Left cardiac atrium (tissue), 4 donors: ENCODE measurements around the gene FGF21. TPM values are rescaled to one million over a fixed set of nuclear protein-coding genes. Genes with fewer than 3 reads are reported as not detected.
"Not testable (repeated sequence)": the region's sequence is repeated elsewhere in the genome, so short reads cannot be mapped to it uniquely, and the experiment has no call there.

Experiments used
- ATAC-seq, 2 donors: fragments of 200-7000 bp; cut with Tn5 transposase; one replicate each; pipeline ENCODE4 v1.9.1; 2020; ENCODE audit warnings: mild to moderate bottlenecking in 2 of 2, moderate library complexity in 2 of 2
- DNase-seq: peaks from one replicate; pipeline ENCODE4 v3.0.0-alpha.2; 2020
- intact Hi-C, 2 donors: fragments of 100-400 bp; cut with DNase I; formaldehyde crosslinking; loops; one replicate each; pipeline versions ENCODE4 v1.14.1 to v1.15.1; 2022 to 2023
- total RNA-seq, 2 donors: library from RNA; stranded (reverse); fragmentation: NEBNext Ultra II Directional; extraction: Animal tissue kit (Norgen Biotek cat#: 25700); gene quantifications; one replicate each; pipeline ENCODE4 v1.2.1, GENCODE V29; 2021
- donor health status: DM: no; HTN: yes; CAD: no.
- donor health status: DM: no; HTN: yes; CAD: no; lungs with severe emphysema.
- donor health status: DM: yes; HTN: yes; CAD: no.
- donor health status: Dilated cardiomyopathy.

Gene FGF21
- total RNA-seq, 2 donors from 2014 or later: not detected

- intact Hi-C loops: no loop called here
- no peak for DNase-seq
- ATAC-seq: no peak
Observed at GRCh38 chr19:48770734-48771472, 15.6 kb downstream of the FGF21 start.

- ATAC-seq (peak in 1 of 2 donors; percentile 48), DNase-seq (peak; percentile 58)
- intact Hi-C loops: no loop called here
Observed at GRCh38 chr19:48772503-48772953, 17.2 kb downstream of the FGF21 start.

DNA sequence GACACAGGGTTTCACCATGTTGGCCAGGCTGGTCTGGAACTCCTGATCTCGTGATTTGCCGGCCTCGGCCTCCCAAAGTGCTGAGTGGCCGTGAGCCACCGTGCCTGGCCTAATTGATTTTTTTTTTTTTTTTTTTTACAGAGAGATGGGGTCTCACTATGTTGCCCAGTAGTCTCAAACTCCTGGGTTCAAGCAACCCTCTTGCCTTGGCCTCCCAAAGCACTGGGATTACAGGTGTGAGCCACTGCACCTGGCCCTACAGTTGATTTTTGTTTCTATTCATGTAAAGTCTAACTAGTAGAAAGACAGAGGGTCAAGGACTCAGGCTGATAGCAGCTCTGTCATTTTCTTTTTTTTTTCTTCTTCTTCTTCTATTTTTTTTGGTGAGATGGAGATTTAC lies 21.8 kb downstream of the FGF21 start:
- intact Hi-C loops: no loop called here
- DNase-seq: no peak
- no peak for ATAC-seq

DNA sequence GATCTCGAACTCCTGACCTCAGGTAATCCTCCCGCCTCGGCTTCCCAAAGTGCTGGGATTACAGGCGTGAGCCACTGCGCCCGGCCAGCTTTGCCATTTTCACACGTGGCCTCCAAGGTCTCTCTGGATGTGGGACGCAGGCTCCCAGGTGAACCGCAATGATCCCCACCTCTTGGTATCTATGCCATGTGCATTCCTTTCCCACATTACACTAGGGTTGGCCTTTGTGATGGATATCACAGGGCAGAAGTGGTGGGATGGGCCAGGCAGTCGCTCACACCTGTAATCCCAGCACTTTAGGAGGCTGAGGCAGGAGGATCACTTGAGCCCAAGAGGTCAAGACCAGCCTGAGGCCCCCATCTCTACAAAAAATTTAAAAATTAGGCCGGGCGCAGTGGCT lies 22.4 kb downstream of the FGF21 start:
- intact Hi-C loops: no loop called here
- no peak for DNase-seq
- ATAC-seq: no peak

GRCh38 chr19:48779636-48780035 lies 24.3 kb downstream of the FGF21 start:
- intact Hi-C loops: no loop called here

DNA sequence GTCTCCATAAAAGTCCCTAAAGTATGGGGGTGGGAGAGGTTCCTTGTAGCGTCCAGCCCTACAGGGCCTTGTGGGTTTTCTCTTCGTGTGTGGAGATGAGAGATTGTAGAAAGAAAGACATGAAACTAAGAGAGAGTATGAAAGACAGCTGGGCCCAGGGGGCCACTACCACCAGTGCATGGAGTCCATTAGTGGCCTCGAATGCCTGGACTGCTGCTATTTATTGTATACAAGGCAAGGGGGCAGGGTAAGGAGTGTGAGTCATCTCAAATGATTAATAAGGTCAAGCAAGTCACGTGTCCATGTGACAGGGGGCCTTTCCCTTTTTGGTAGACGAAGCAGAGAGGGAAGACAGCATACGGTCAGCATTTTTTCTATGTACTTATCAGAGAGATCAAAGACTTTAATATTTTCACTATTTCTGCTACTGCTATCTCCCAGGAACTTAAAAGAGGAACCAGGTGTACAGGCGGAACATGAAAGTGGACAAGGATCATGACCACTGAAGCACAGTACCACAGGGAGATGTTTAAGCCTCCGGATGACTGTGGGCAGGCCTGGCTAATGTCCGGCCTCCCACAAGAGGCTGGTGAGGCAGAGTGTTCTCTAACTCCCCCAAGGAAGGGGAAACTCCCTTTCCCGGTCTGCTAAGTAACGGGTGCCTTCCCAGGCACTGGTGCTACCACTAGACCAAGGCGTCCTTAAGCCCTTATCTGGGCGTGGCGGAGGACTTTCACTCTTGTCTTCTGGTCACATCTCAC lies 25.5 kb downstream of the FGF21 start:
- DNase-seq (no peak), ATAC-seq (peak in 1 of 2 donors; percentile 23)
- intact Hi-C loops: no loop called here

More at GRCh38 chr19:48779636-48780035, 24.3 kb downstream of the FGF21 start:
- DNase-seq (no peak), ATAC-seq (no peak)

- intact Hi-C loops: no loop called here
Observed at GRCh38 chr19:48784527-48784926, 29.2 kb downstream of the FGF21 start.

GRCh38 chr19:48786422-48786821 lies 31.1 kb downstream of the FGF21 start:
- DNase-seq, ATAC-seq: not testable (repeated sequence)
- intact Hi-C loops: loop anchor here in 1 of 2 donors (5.0 kb wide), 1 partner anchor 186 kb away; no protein-coding TSS in a partner anchor

More at GRCh38 chr19:48784527-48784926, 29.2 kb downstream of the FGF21 start:
- no peak for ATAC-seq
- DNase-seq: no peak

GRCh38 chr19:48787331-48787730 lies 32.0 kb downstream of the FGF21 start:
- intact Hi-C loops: loop anchor here in 1 of 2 donors (5.0 kb wide), 1 partner anchor 185 kb away; no protein-coding TSS in a partner anchor
- DNase-seq, ATAC-seq: not testable (repeated sequence)

DNA sequence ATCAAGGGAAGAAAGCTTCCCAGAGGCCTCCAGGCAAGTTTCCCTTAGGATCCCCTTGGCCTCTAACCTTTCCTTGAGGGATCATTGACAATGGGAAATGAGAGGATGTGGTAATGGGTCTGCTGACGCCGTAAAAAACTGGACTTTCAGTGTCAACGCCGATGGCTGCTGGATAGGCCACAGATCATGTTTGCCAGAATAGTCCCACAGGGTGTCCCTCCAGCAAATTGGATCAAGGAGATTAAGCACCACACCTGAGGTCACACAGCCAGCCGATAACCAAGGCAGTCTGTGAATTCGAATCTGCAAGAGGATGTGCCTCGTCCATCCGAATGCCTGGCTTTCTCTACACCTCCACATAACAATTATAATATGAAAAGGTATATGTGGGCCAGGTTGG lies 37.9 kb downstream of the FGF21 start:
- intact Hi-C loops: no loop called here

GRCh38 chr19:48794291-48794690 lies 39.0 kb downstream of the FGF21 start:
- no peak for ATAC-seq
- no peak for DNase-seq
- intact Hi-C loops: loop anchor here in 1 of 2 donors (2.0 kb wide), 1 partner anchor 43 kb away; the partner anchor contains the start of gene HSD17B14

More for the DNA sequence above, 37.9 kb downstream of the FGF21 start:
- DNase-seq (no peak), ATAC-seq (no peak)

- peak; percentile 98 to 99 for ATAC-seq
- DNase-seq: peak; percentile 94
- intact Hi-C loops: loop anchor here (1.0 to 2.0 kb wide), 2 partner anchors 40 to 42 kb away; partner anchors contain the start of gene HSD17B14 (in 1 of the 2)
Observed at GRCh38 chr19:48795055-48795684, 39.8 kb downstream of the FGF21 start.

- intact Hi-C loops: loop anchor here (1.0 to 2.0 kb wide), 2 partner anchors 40 to 41 kb away; partner anchors contain the start of gene HSD17B14 (in 1 of the 2)
- DNase-seq: peak; percentile 56
- ATAC-seq: peak; percentile 38 to 77
Observed at GRCh38 chr19:48795685-48796070, 40.4 kb downstream of the FGF21 start.

DNA sequence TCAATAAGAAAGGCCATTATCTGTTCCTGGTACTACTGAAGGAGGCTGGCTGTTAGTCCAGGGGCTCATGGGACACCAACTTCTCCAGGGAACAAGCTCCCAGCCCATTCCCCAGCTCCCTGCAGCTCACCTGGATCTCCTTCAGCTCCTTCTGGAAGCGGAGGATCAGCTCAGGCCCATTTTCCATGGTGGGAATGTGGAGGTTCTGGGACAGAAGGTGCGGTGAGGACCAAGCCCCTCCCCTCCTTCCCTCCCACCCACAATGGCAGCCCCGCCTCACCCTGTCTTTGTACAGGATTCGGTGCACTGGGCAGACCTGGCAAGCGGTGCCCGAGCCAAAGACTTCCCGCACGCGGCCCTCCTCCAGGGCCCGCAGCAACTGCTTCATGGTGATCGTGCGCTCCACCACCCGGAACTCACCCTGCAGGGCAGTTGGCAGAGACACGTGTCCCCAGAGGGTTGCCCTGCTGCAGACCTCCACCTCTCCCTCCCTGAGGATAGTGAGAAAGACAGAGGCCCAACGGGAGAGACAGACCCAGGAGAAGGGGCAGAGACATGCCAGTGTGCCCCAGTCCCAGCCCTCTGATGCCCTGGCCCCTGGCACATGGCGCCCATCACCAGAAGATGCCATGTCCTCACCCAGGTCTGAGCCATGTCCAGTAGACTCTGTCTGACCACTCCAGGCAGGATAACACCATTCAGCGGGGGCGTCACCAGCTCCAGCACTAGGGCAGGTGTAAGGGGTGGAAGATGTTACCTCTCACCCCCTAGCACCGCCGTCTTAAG lies 41.2 kb downstream of the FGF21 start:
- no peak for DNase-seq
- intact Hi-C loops: no loop called here

GRCh38 chr19:48797103-48797502 lies 41.8 kb downstream of the FGF21 start:
- no peak for ATAC-seq
- DNase-seq: no peak

More for the DNA sequence above, 41.2 kb downstream of the FGF21 start:
- no peak for ATAC-seq

DNA sequence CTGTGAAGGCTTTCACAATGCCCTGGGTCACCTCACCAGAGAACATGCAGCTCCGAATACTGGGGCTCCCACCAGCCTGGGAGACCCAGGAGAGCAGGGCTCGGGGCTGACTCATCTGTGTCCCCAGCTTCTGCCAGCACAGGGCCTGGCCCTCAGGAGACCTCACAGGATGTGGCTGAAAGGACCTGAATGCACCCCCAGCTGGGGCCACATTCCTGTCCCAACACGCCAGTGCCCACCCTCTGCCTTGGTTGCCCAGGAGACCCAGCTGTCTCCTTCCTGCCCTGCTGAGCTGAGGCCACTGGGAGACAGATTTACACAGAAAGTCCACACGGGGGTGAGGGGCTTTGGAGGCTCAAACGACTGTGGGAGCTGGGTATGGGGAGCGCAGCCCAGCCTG lies 43.6 kb downstream of the FGF21 start:
- intact Hi-C loops: no loop called here
- ATAC-seq (no peak), DNase-seq (no peak)

More at GRCh38 chr19:48797103-48797502, 41.8 kb downstream of the FGF21 start:
- intact Hi-C loops: no loop called here

GRCh38 chr19:48799358-48800300 lies 44.3 kb downstream of the FGF21 start:
- ATAC-seq (no peak), DNase-seq (no peak)
- intact Hi-C loops: no loop called here
